ENCODE data around the gene ABTB2.
A peak's percentile ranks its signal among the peaks of the same experiment; 100 is the strongest.
"Not testable (repeated sequence)": the region's sequence is repeated elsewhere in the genome, so short reads cannot be mapped to it uniquely, and the experiment has no call there.

The ABTB2 gene

GRCh38 chr11:34250211-34250610 lies 107.6 kb downstream of the ABTB2 start:
- Histone ChIP-seq H3K27me3 (replicated peaks; ENCODE audit: control insufficient read depth, insufficient read depth, low read length) (no peaks in the 10 kb centered on the region), H3K36me3 (ENCODE audit: control insufficient read depth, insufficient read depth, low read length) (no peaks in the 10 kb centered on the region), H3K4me3 (replicated peaks; ENCODE audit: low read depth, low read length) (no peak overlapping the region)
- DNase-seq (ENCODE audit: extremely low read depth, insufficient read length): no peak
- TF ChIP-seq, protein P1, sequence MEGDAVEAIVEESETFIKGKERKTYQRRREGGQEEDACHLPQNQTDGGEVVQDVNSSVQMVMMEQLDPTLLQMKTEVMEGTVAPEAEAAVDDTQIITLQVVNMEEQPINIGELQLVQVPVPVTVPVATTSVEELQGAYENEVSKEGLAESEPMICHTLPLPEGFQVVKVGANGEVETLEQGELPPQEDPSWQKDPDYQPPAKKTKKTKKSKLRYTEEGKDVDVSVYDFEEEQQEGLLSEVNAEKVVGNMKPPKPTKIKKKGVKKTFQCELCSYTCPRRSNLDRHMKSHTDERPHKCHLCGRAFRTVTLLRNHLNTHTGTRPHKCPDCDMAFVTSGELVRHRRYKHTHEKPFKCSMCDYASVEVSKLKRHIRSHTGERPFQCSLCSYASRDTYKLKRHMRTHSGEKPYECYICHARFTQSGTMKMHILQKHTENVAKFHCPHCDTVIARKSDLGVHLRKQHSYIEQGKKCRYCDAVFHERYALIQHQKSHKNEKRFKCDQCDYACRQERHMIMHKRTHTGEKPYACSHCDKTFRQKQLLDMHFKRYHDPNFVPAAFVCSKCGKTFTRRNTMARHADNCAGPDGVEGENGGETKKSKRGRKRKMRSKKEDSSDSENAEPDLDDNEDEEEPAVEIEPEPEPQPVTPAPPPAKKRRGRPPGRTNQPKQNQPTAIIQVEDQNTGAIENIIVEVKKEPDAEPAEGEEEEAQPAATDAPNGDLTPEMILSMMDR (IDR thresholded peaks at IDR 0.05; ENCODE audit: insufficient read depth, low read length, poor library complexity, severe bottlenecking): no peak

DNA sequence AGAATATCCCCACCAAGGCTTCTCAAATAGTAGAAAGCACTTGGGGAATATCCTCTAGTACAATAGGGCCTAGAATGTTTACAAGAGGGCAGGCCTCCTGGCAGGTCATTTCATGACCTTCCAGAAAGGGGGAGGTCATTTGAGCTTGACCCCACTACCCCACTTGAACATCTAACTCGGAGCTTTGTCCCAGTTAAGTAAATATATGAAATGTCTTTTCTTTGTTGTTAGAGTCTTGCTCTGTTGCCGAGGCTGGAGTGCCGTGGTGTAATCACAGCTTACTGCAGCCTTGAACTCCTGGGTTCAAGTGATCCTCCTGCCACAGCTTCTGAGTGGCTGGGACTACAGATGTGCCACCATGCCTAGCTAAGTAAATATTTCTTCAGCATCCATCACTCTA lies 108.4 kb downstream of the ABTB2 start:
- Histone ChIP-seq H3K4me3 (replicated peaks; ENCODE audit: low read depth, low read length) (no peak overlapping the region), H3K36me3 (ENCODE audit: control insufficient read depth, insufficient read depth, low read length) (no peaks in the 10 kb centered on the region), H3K27me3 (replicated peaks; ENCODE audit: control insufficient read depth, insufficient read depth, low read length) (no peaks in the 10 kb centered on the region)
- DNase-seq (ENCODE audit: extremely low read depth, insufficient read length): no peak
- TF ChIP-seq, protein P1 (IDR thresholded peaks at IDR 0.05; ENCODE audit: insufficient read depth, low read length, poor library complexity, severe bottlenecking): no peak

- not testable (repeated sequence) for DNase-seq (ENCODE audit: extremely low read depth, insufficient read length); H3K36me3 ChIP-seq (ENCODE audit: control insufficient read depth, insufficient read depth, low read length); H3K4me3 ChIP-seq (replicated peaks; ENCODE audit: low read depth, low read length); H3K27me3 ChIP-seq (replicated peaks; ENCODE audit: control insufficient read depth, insufficient read depth, low read length)
Measured at GRCh38 chr11:34246511-34246910, 111.3 kb downstream of the ABTB2 start.

- Histone ChIP-seq H3K27me3 (replicated peaks; ENCODE audit: control insufficient read depth, insufficient read depth, low read length) (no peaks in the 10 kb centered on the region), H3K36me3 (ENCODE audit: control insufficient read depth, insufficient read depth, low read length) (no peaks in the 10 kb centered on the region), H3K4me3 (replicated peaks; ENCODE audit: low read depth, low read length) (no peak overlapping the region)
- no peak for DNase-seq (ENCODE audit: extremely low read depth, insufficient read length)
- TF ChIP-seq, protein P1 (IDR thresholded peaks at IDR 0.05; ENCODE audit: insufficient read depth, low read length, poor library complexity, severe bottlenecking): no peak
Measured at GRCh38 chr11:34245041-34245440, 112.8 kb downstream of the ABTB2 start.

DNA sequence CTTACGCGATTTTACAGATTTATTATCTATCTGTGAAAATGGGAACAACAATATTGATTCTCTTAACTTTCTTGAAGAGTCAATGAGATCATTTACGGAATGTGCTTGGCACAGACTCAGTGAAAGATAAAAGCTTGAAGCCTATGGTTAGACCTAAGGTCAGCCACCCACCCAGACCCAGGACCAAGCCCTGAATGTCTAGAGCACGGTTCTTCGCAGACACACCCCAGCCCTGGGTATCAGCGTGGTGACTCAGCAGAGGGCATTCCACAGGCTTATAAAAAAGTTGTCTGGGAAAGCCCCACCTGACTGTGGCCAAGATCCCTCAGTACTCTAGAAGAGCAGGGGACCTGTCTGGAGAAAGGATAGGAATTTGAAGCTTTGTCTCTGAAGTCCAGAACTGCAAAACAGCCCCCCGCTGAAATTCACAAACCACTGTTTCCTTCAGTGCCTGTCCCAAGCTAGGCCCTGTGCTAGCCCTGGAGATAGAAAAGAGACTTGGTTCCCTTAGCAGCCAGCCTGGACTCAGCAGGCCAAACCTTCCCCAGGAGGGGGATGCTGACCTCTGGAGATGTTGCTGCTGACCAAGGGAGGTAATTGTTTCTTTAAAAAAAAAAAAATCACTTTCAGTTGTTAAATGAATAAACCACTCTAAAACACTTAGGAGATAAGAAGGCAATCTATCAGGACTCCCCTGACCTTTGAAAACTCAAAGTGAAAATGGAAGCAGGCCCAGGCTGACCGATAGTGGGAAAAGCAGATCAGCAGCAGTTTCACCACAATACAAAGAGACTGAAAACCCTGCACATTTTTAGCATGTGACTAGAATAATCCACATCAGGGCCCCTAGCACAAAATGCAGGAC lies 114.0 kb downstream of the ABTB2 start:
- Histone ChIP-seq H3K36me3 (ENCODE audit: control insufficient read depth, insufficient read depth, low read length) (no peaks in the 10 kb centered on the region), H3K27me3 (replicated peaks; ENCODE audit: control insufficient read depth, insufficient read depth, low read length) (no peaks in the 10 kb centered on the region), H3K4me3 (replicated peaks; ENCODE audit: low read depth, low read length) (no peak overlapping the region; the same call in 1 of the 2 replicates)
- DNase-seq (ENCODE audit: extremely low read depth, insufficient read length): peak; percentile 76
- TF ChIP-seq, protein P1 (IDR thresholded peaks at IDR 0.05; ENCODE audit: insufficient read depth, low read length, poor library complexity, severe bottlenecking): no peak

- TF ChIP-seq, protein P1 (IDR thresholded peaks at IDR 0.05; ENCODE audit: insufficient read depth, low read length, poor library complexity, severe bottlenecking): no peak
- peak; percentile 56 for DNase-seq (ENCODE audit: extremely low read depth, insufficient read length)
- no peaks in the 10 kb centered on the region for H3K36me3 ChIP-seq (ENCODE audit: control insufficient read depth, insufficient read depth, low read length)
- no peaks in the 10 kb centered on the region for H3K27me3 ChIP-seq (replicated peaks; ENCODE audit: control insufficient read depth, insufficient read depth, low read length)
- no peak overlapping the region for H3K4me3 ChIP-seq (replicated peaks; ENCODE audit: low read depth, low read length)
Measured at GRCh38 chr11:34242037-34242625, 115.7 kb downstream of the ABTB2 start.

All from GM06990 (cell line).